ENCODE measurements around the gene SYT9.

SYT9 gene

GRCh38 chr11:7484645-7485044 lies 232.9 kb downstream of the SYT9 start:
- no peak for DNase-seq

GRCh38 chr11:7485186-7486097 lies 233.7 kb downstream of the SYT9 start, which contains the start of gene OLFML1:
TSS of gene OLFML1 (plus strand) at chr11:7485506. CDS start at chr11:7485876, 370 bp downstream.
- no peak for DNase-seq

GRCh38 chr11:7486098-7486780 lies 234.5 kb downstream of the SYT9 start:
- no peak for DNase-seq

DNA sequence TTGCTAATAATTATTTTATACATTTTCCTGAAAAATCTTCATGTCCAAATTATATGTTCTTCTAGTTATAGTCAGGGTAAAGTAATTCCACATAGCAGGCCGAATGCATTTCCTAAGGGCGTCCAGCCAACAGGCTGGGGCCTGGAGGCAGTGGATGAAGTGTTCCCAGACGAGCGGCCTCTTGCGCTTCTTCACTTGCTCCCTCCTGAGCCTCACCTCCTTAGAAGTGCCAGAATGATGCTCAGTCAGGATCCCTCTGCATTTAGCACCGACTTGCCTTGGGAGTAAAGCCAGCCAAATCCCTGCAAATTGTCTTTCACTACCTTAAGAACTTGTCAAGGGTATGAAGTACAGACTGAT lies 235.1 kb downstream of the SYT9 start:
- DNase-seq: no peak

- DNase-seq: no peak
These were observed 235.7 kb downstream of the SYT9 start for GRCh38 chr11:7487360-7487759.

DNA sequence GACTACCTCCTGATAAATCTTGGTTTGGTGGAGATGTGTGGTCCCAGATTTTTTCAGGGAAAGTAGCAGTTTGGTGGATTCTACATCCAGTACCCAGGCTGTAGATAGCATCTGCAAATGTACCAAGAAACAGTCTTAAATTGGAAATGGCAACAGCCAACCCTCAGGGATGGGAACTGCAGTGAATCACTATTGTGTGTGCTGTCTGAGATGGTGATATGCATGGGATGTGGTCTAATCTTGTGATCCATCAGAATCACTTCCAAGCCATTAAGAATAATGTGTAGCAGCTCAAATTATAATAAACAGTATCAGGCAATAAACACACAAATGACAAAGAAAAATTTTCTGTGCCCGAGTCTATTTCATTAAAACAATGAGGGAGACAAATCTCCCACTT lies 237.0 kb downstream of the SYT9 start:
- no peak for DNase-seq

- DNase-seq: no peak
These were observed 237.7 kb downstream of the SYT9 start for GRCh38 chr11:7489376-7489775.

DNA sequence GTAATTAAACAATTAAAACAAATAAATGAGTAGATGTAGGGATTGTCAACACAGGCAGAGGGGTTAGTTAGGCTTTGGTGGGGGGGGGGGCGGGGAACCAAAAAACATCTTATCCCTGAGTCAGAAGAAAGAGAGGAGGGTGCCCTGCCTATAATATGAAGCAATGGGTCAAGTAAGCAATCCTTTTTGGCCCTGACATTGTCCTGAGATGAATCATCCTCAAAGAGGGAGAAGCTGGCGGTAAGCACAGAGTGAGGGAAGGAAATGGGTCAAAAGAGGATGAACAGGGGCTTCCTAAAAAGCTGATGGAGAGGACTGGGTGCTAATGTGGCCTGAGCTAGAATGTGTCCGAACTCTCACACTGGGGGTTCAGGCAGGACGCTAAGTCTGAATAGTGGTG lies 238.3 kb downstream of the SYT9 start:
- DNase-seq: no peak

GRCh38 chr11:7490535-7490934 lies 238.8 kb downstream of the SYT9 start:
- DNase-seq: no peak

- DNase-seq: no peak
These were observed 240.5 kb downstream of the SYT9 start for GRCh38 chr11:7492253-7492652.

GRCh38 chr11:7493670-7494069 lies 242.0 kb downstream of the SYT9 start:
- no peak for DNase-seq

GRCh38 chr11:7494086-7494745 lies 242.5 kb downstream of the SYT9 start:
- DNase-seq: no peak

GRCh38 chr11:7495882-7496551 lies 244.3 kb downstream of the SYT9 start:
- DNase-seq: no peak

- no peak for DNase-seq
These were observed 246.5 kb downstream of the SYT9 start for GRCh38 chr11:7498193-7498592.

DNA sequence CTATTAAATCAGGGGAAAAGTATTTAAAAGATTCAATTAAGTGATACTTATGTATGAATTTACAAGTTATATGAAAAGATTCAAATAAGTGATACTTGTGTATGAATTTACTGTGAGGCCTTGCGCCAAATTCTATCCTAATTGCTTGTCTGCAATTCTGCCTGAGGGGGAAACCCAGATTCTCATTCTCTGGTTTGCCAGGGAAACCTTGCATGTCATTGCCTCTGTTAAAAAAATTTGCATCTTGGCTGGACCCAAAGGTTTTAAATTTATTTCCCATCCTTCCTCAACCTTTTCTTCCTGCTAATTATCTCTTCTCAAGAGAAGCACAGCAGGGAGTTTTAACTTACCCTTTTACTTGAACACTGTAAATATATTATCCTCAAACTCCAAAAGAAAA lies 247.4 kb downstream of the SYT9 start:
- DNase-seq: no peak

- no peak for DNase-seq
These were observed 248.5 kb downstream of the SYT9 start for GRCh38 chr11:7500251-7500650.

- no peak for DNase-seq
These were observed 249.5 kb downstream of the SYT9 start for GRCh38 chr11:7501251-7501650.

DNA sequence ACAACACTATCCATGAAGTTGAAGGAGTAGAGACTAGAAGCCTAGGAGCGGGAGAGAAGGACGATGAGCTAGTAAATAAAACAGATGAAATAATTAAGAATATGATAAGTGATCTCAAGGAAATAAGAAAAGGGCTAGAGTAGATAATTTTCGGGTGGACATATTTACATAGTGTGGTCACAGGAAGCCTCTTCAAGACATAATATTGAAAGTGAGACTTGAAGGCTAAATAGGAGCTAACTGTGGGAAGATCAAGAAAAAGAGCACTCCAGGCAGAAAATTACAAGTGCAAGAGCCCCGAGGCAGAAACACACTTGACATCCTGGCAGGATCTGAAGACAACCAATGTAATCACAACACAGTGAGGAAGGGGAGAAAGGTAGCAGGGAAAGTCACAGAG lies 250.2 kb downstream of the SYT9 start:
- no peak for DNase-seq

- no peak for DNase-seq
These were observed 254.5 kb downstream of the SYT9 start for GRCh38 chr11:7506243-7506642.

- DNase-seq: no peak
These were observed 256.4 kb downstream of the SYT9 start for GRCh38 chr11:7508087-7508486.

DNA sequence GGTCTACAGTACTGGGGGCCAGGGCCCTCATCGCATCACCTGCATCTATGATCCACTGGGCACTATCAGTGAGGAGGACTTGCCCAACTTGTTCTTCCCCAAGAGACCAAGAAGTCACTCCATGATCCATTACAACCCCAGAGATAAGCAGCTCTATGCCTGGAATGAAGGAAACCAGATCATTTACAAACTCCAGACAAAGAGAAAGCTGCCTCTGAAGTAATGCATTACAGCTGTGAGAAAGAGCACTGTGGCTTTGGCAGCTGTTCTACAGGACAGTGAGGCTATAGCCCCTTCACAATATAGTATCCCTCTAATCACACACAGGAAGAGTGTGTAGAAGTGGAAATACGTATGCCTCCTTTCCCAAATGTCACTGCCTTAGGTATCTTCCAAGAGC lies 258.3 kb downstream of the SYT9 start:
- no peak for DNase-seq

- peak; percentile 84 for DNase-seq
These were observed 259.7 kb downstream of the SYT9 start for GRCh38 chr11:7511401-7511800.

DNA sequence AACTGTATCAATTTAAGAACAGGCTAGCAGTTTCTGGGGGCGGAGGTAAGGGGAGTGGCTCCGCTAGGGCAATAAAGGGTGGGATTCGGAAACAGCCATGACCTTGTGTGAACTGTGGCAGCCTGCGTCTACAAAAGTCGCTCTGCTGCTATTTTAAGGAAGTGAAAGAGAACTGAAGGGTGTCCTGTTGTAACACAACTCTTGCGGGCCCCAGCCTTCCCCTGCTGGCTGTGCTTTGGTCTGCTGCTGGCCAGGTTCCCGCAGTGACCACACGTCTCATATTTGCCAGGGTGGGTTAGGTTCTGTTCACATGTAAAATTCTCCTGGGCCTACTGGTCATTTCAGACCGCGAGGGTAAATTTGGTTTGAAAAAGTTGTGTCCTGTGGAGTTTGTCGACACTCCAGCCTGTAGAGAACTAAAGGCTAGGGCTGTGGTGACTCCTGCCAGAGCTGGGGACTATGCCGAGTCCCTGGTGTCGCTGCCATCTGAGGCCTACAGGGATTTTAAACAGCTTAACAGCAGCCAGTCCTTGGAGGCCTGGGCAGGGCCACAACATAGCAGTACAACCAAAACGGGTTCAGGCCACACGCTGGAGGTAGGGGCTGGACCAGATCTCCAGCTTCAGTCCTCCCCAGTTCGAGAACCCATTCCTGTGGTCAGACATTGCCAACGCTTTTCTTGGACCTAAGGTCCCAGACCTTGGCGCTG lies 261.0 kb downstream of the SYT9 start:
- no peak for DNase-seq
